NCI-H226 (cell line): Measurements from ENCODE around the gene SAV1.
A peak's percentile ranks its signal among the peaks of the same experiment; 100 is the strongest.

Experiments
- DNase-seq: peaks from one replicate; pipeline ENCODE4 v3.0.0-alpha.2; 2015

Gene SAV1

DNA sequence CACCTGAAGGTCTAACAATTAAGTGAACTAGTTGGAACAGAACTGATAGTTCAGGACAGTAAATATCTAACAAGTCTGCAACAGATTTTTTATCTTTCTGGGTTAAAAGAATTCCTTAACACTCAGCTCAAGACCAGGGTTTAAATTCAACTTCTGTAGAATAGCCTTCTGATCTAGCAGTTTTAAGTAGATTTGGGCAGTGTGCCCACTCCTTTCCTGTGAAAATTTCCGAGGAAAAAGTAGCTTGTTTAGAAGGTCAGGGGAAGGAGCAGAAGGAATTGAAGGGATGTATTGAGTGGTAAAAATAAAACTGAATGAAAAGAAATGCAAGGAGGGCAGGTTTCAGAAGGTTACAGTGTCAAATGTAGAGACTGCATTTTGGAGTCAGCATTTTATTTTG is 62.3 kb downstream of the SAV1 start:
- no peak for DNase-seq

- DNase-seq: peak; percentile 53
Measured at GRCh38 chr14:50603565-50603964, 64.5 kb downstream of the SAV1 start.

DNA sequence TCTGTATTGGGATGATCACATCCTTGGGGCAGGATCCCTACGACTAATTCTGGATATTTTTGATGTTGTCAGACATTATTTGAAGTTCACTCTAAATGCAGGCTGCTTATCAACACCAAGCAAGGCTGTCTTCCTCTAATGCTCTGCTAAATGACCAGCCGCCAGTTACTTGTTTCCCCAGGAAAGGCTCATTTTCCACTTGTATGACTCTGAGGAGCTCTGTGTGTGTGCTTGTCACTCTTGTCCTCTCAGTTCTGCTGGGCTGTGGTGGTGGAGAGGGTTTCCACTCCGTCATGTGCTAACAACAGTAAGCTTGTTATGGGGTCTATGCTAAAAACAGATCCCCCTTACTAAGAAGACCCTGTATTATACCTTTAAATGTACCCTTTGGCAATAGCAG is 66.1 kb downstream of the SAV1 start:
- DNase-seq: peak; percentile 19

GRCh38 chr14:50601394-50601793 is 66.7 kb downstream of the SAV1 start:
- DNase-seq: peak; percentile 35

DNA sequence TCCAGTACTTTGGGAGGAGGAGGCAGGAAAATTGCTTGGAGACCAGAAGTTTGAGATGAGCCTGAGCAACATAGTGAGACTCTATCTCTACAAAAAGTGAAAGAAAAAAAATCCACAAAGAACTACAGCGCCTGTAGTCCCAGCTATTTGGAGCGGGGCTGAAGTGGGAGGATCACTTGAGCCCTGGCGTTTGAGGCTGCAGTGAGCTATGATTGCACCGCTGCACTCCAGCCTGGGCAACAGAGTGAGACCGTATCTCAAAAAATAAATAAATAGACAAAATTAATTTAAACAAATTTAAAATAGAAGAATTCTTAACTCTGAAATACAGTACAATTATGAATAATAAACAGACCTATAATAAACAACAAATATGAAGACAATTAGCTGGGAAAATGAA is 67.3 kb downstream of the SAV1 start:
- no peak for DNase-seq

GRCh38 chr14:50599700-50600444 is 68.2 kb downstream of the SAV1 start:
- no peak for DNase-seq

GRCh38 chr14:50598765-50599164 is 69.3 kb downstream of the SAV1 start:
- no peak for DNase-seq

GRCh38 chr14:50594577-50595316 is 73.4 kb downstream of the SAV1 start:
- no peak for DNase-seq

- DNase-seq: no peak
Measured at GRCh38 chr14:50590464-50590863, 77.6 kb downstream of the SAV1 start.
